HG02571 (cell line): ENCODE results near the gene ENSA.
"Not testable (repeated sequence)": the region's sequence is repeated elsewhere in the genome, so short reads cannot be mapped to it uniquely, and the experiment has no call there.

Experiments
- ATAC-seq: cut with Tn5 transposase; IDR thresholded peaks from one replicate; pipeline ENCODE4 v1.9.1; 2021; ENCODE audit warnings: mild to moderate bottlenecking, moderate library complexity; ENCODE audit not compliant: unreplicated experiment

ENSA gene

DNA sequence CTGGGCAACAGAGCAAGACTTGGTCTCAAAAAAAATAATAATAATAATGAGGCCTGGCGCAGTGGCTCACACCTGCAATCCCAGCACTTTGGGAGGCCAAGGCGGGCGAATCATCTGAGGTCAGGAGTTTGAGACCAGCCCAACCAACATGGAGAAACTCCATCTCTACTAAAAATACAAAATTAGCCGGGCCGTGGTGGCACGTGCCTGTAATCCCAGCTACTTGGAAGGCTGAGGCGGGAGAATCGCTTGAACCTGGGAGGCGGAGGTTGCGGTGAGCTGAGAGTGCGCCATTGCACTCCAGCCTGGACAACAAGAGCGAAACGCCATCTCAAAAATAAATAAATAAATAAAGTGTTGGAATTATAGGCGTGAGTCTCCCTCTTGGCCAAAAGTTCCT is 47.5 kb downstream of the ENSA start:
- ATAC-seq = not testable (repeated sequence)

- not testable (repeated sequence) for ATAC-seq
These were observed 48.0 kb downstream of the ENSA start for GRCh38 chr1:150581437-150581836.

GRCh38 chr1:150580966-150581365 is 48.4 kb downstream of the ENSA start:
- ATAC-seq = not testable (repeated sequence)

GRCh38 chr1:150579945-150580642 is 49.3 kb downstream of the ENSA start:
- ATAC-seq = no peak

GRCh38 chr1:150579110-150579944 is 50.1 kb downstream of the ENSA start, which contains the start of gene MCL1:
Gene MCL1, minus strand, starts transcription at chr1:150579610. Its CDS starts 80 bp downstream, at chr1:150579530.
- peak; percentile 86 for ATAC-seq

DNA sequence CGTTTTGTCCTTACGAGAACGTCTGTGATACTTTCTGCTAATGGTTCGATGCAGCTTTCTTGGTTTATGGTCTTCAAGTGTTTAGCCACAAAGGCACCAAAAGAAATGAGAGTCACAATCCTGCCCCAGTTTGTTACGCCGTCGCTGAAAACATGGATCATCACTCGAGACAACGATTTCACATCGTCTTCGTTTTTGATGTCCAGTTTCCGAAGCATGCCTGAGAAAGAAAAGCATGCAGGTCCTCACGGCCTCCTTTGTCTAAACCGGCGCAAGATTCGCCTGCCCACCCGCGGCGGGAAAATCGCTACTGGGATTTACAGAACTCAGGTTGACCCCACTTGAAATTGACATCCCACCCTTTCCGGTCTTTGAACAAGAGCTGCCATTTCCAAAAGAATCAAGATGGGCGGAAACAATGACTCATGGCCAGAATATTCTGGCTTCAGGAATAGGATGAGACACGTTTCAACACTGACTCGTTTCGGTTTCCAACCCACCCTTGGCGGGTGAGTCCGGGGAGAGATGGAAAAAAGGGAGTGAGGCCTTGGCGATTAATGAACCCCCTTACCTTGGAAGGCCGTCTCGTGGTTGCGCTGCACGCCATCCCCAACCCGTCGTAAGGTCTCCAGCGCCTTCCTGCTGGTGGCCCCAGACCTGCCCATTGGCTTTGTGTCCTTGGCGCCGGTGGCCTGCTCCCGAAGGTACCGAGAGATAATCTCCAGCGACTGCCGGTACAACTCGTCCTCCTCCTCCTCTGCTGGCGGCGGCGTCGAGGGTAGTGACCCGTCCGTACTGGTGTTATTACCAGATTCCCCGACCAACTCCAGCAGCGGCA is 50.9 kb downstream of the ENSA start:
- no peak for ATAC-seq

- no peak for ATAC-seq
These were observed 51.7 kb downstream of the ENSA start for GRCh38 chr1:150577557-150578271.

DNA sequence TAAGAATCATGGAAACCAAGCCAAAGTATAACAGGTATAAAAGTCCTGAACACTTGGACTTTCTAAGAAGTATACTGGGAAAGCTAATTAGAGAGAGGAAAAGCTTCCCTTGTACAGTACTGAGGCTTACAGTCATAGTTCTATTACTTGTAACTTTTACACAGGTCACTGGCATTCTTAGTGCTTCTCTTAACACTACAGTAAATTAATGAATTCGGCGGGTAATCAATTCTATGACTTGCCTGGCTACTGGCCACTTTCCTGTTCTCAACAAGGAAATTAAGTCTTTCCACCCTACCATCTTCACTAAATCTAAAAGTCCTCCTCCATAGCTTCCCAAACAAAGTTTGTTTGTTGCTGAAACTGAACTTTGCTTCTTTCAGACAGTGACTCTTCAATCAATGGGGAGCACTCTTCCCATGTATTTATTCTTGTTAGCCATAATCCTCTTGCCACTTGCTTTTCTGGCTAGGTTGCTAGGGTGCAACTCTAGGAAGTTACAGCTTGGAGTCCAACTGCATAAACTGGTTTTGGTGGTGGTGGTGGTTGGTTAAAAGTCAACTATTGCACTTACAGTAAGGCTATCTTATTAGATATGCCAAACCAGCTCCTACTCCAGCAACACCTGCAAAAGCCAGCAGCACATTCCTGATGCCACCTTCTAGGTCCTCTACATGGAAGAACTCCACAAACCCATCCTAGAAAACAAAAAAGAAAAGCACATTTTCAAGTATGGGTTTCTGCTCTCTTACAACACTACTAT is 52.4 kb downstream of the ENSA start:
- no peak for ATAC-seq

- no peak for ATAC-seq
These were observed 53.1 kb downstream of the ENSA start for GRCh38 chr1:150576367-150576711.

- no peak for ATAC-seq
These were observed 53.7 kb downstream of the ENSA start for GRCh38 chr1:150575518-150576366.

- no peak for ATAC-seq
These were observed 54.3 kb downstream of the ENSA start for GRCh38 chr1:150575072-150575489.

DNA sequence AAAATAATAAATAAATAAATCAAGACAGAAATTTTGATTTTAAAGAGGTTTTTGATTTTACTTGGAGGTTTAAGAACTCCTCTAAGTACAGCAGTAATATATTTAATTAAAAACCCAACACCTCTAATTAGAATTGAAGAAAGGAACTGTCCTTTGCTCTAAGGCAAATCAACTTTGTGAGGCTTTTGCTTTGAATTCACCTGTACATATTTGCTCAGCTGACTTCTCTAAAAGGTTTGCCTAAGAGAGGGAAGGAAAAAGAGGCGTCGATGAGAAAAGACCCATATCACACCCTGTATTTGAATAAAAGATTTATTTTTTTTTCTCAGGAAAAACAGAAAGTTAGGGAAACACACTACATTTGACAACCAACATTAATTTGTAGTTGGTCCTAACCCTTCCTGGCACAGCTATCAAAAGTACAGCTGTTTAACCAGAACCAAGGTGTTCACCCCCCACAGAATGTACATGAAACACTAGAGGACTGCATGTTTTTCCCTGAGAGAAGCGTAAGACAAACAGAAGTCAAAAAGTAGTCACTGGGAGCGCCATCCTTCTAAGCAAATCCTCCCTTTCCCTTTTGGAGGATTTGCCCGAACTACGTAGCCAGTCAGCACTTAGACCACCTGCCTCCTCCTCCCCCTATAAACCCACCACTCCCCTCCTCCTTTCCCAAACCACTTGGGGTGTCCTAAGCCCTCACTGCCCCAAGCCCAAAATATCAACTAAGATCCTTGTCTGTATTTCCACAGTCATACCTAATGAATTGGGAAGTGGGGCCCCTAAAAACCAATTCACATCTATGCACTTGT is 54.9 kb downstream of the ENSA start:
- no peak for ATAC-seq

DNA sequence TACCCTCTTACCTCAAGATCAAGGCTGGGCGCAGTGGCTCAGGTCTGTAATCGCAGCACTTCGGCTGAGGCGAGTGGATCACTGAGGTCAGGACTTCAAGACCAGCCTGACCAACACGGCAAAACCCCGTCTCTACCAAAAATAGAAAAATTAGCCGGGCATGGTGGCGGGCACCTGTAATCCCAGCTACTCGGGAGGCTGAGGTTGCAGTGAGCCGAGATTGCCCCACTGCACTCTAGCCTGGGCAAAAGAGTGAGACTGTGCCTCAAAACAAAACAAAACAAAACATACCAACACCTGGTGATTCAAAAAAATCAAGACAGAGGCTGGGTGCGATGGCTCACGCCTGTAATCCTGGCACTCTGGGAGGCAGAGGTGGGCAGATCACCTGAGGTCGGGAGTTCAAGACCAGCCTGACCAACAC is 55.8 kb downstream of the ENSA start:
- ATAC-seq = not testable (repeated sequence)

DNA sequence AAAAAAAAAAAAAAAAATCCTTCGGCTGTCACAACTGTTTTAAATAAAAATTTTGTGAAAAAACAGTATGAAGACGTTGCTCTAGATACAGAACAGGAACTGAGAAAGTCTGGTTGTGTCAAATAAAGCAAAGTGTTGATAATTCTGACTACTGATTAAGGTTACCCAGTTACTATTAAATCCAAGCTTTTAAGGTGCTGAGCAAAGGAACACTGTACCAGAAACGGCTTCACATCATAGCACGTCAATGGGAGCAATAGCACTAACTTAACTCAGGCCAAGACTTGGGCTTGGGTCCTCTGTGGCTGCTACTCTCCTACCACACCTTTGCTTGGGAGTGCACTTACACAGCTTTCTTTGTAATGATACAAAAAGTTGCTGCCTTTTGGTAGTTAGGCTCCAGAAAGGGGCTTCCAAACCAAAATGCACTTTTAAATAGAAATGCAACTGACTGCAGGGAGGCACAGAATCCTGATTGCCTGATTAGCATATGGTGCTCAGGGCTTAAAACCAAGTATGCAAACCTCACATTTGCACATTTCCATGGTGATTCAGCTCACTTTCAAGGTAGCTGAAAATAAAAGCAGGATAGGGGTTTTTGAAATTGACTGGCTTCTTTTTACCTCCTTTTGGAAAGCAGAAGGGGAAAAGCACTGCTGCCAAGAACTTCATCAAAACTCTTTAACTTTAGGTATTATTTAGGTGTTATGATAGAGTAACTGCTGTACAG is 56.3 kb downstream of the ENSA start:
- ATAC-seq = no peak
